Right atrium auricular region (tissue), 2 donors: Measurements from ENCODE around the gene RCE1. TPM values are rescaled to one million over a fixed set of nuclear protein-coding genes. Genes with fewer than 3 reads are reported as not detected.

Experiments
- total RNA-seq, 2 donors: library from RNA; depleted of rRNA; stranded (reverse); fragments of >200 nt; gene quantifications; one replicate each; pipeline ENCODE4 v1.1.0, GENCODE V29; 2016

The RCE1 gene
- total RNA-seq, 2 donors from 2014 or later, result 6.4 to 8.1 TPM

Other genes starting within 250 kb of the RCE1 start
- gene RBM14, start 226.8 kb upstream of the RCE1 start, total RNA-seq, result 10 to 100 TPM; 27.5 to 34.3 TPM
- 10 to 100 TPM; 51.4 to 53.8 TPM for gene RBM4, start 204.7 kb upstream of the RCE1 start, total RNA-seq
- 1 to 10 TPM; 9.0 to 9.7 TPM for gene RBM4B, start 165.6 kb upstream of the RCE1 start, total RNA-seq
- 1 to 10 TPM; 3.3 to 7.7 TPM for gene SPTBN2, start 114.2 kb upstream of the RCE1 start, total RNA-seq
- 10 to 100 TPM in 1 of 2 donors, 1 to 10 TPM in 1; 8.6 to 13.2 TPM for gene LRFN4, start 13.6 kb downstream of the RCE1 start, total RNA-seq
- gene PC, start 114.9 kb downstream of the RCE1 start, total RNA-seq, result 1 to 10 TPM; 8.6 to 9.3 TPM
- gene C11orf86, start 131.9 kb downstream of the RCE1 start, total RNA-seq, result not detected
- under 1 TPM; 0.44 to 0.59 TPM for gene SYT12, start 179.7 kb downstream of the RCE1 start, total RNA-seq
- 10 to 100 TPM; 39.1 to 68.5 TPM for gene RHOD, start 213.4 kb downstream of the RCE1 start, total RNA-seq